GM12874 (cell line): Measurements from ENCODE around the gene DENND6B.

ENCODE experiments used
- CTCF ChIP-seq: IDR thresholded peaks from 2 replicates; pipeline ENCODE4 v1.5.1; 2011; ENCODE audit warnings: low read depth, mild to moderate bottlenecking, control low read depth, low read length, moderate library complexity; ENCODE audit not compliant: insufficient read depth

DENND6B gene

GRCh38 chr22:50329236-50329635, 2.4 kb upstream of the DENND6B start:
- no peak for TF ChIP-seq CTCF

- TF ChIP-seq CTCF = no peak
Observed at GRCh38 chr22:50327711-50328019, 853 bp upstream of the DENND6B start.

- no peak for TF ChIP-seq CTCF
Observed at GRCh38 chr22:50326225-50326955, 422 bp downstream of the DENND6B start.

GRCh38 chr22:50325444-50326224, 1.2 kb downstream of the DENND6B start:
- no peak for TF ChIP-seq CTCF

GRCh38 chr22:50323900-50324299, 2.9 kb downstream of the DENND6B start:
- TF ChIP-seq CTCF = no peak

- no peak for TF ChIP-seq CTCF
Observed at GRCh38 chr22:50320671-50321325, 6.0 kb downstream of the DENND6B start.

GRCh38 chr22:50320116-50320515, 6.7 kb downstream of the DENND6B start:
- TF ChIP-seq CTCF = no peak
